ENCODE results near the gene ADAMTS20.
"Not testable (repeated sequence)": the region's sequence is repeated elsewhere in the genome, so short reads cannot be mapped to it uniquely, and the experiment has no call there.

The ADAMTS20 gene

GRCh38 chr12:43347026-43347425 is 205.0 kb downstream of the ADAMTS20 start:
- H3K4me3 ChIP-seq (ENCODE audit: low read depth, low read length) = no peak overlapping the region
- no peak for DNase-seq (ENCODE audit: low read depth)
- TF ChIP-seq MAX (IDR thresholded peaks at IDR 0.05; ENCODE audit: low read depth, low read length) (no peak), CTCF (IDR thresholded peaks at IDR 0.05; ENCODE audit: low read depth, low read length) (no peak), POLR2A (IDR thresholded peaks at IDR 0.05; ENCODE audit: extremely low read depth, insufficient read length) (no peak), MYC (IDR thresholded peaks at IDR 0.05; ENCODE audit: low read depth, low read length) (no peak)

GRCh38 chr12:43345023-43345422 is 207.0 kb downstream of the ADAMTS20 start:
- TF ChIP-seq MYC (IDR thresholded peaks at IDR 0.05; ENCODE audit: low read depth, low read length) (no peak), CTCF (IDR thresholded peaks at IDR 0.05; ENCODE audit: low read depth, low read length) (no peak), MAX (IDR thresholded peaks at IDR 0.05; ENCODE audit: low read depth, low read length) (no peak)
- DNase-seq (ENCODE audit: low read depth) = no peak
- H3K4me3 ChIP-seq (ENCODE audit: low read depth, low read length) = no peak overlapping the region

- not testable (repeated sequence) for DNase-seq (ENCODE audit: low read depth); H3K4me3 ChIP-seq (ENCODE audit: low read depth, low read length)
Measured at GRCh38 chr12:43341785-43342313, 210.2 kb downstream of the ADAMTS20 start.

- DNase-seq (ENCODE audit: low read depth) = peak; percentile 75
- H3K4me3 ChIP-seq (ENCODE audit: low read depth, low read length) = no peak overlapping the region
- peak; percentile 52 for TF ChIP-seq CTCF (IDR thresholded peaks at IDR 0.05; ENCODE audit: low read depth, low read length)
- TF ChIP-seq MAX (IDR thresholded peaks at IDR 0.05; ENCODE audit: low read depth, low read length) = no peak
- TF ChIP-seq MYC (IDR thresholded peaks at IDR 0.05; ENCODE audit: low read depth, low read length) = no peak
- TF ChIP-seq POLR2A (IDR thresholded peaks at IDR 0.05; ENCODE audit: extremely low read depth, insufficient read length) = no peak
Measured at GRCh38 chr12:43338848-43339526, 213.0 kb downstream of the ADAMTS20 start.

- no peak for DNase-seq (ENCODE audit: low read depth)
- H3K4me3 ChIP-seq (ENCODE audit: low read depth, low read length) = no peak overlapping the region
- no peak for TF ChIP-seq MAX (IDR thresholded peaks at IDR 0.05; ENCODE audit: low read depth, low read length)
- no peak for TF ChIP-seq CTCF (IDR thresholded peaks at IDR 0.05; ENCODE audit: low read depth, low read length)
- TF ChIP-seq POLR2A (IDR thresholded peaks at IDR 0.05; ENCODE audit: extremely low read depth, insufficient read length) = no peak
- no peak for TF ChIP-seq MYC (IDR thresholded peaks at IDR 0.05; ENCODE audit: low read depth, low read length)
Measured at GRCh38 chr12:43337571-43338444, 214.2 kb downstream of the ADAMTS20 start.

- H3K4me3 ChIP-seq (ENCODE audit: low read depth, low read length) = no peak overlapping the region
- DNase-seq (ENCODE audit: low read depth) = peak; percentile 44
- TF ChIP-seq CTCF (IDR thresholded peaks at IDR 0.05; ENCODE audit: low read depth, low read length) (peak; percentile 22), MAX (IDR thresholded peaks at IDR 0.05; ENCODE audit: low read depth, low read length) (no peak)
Measured at GRCh38 chr12:43336962-43337555, 214.9 kb downstream of the ADAMTS20 start.
